Vagina (tissue), 2 donors: Measurements from ENCODE around the gene NKTR. TPM values are rescaled to one million over a fixed set of nuclear protein-coding genes. Genes with fewer than 3 reads are reported as not detected.

Experiments used
- DNase-seq, 2 donors: peaks; one replicate each; pipeline ENCODE4 v3.0.0-alpha.2; 2017; ENCODE audit errors: extremely low spot score in 2 of 2
- H3K27ac ChIP-seq: fragments of 200-600 bp; sonication (generic); one replicate; pipeline ENCODE4 v1.5.1; 2019
- H3K27me3 ChIP-seq: fragments of 200-600 bp; sonication (generic); one replicate; pipeline ENCODE4 v1.5.1; 2019
- H3K36me3 ChIP-seq, 2 donors: fragments of 200-600 bp; sonication (generic); one replicate each; pipeline ENCODE4 v1.5.1; 2017 to 2019
- H3K4me1 ChIP-seq: fragments of 200-600 bp; sonication (generic); one replicate; pipeline ENCODE4 v1.5.1; 2019
- H3K4me3 ChIP-seq, 2 donors: fragments of 200-600 bp; sonication (generic); 1 replicate in 1 of 2; 2 replicates in 1 of 2; pipeline ENCODE4 v1.5.1; 2016 to 2019
- H3K9me3 ChIP-seq: fragments of 200-600 bp; sonication (generic); one replicate; pipeline ENCODE4 v1.5.1; 2019
- POLR2A ChIP-seq, 2 donors: fragments of 450-650 bp; IDR thresholded peaks; one replicate each; pipeline ENCODE4 v1.6.1; 2017; ENCODE audit warnings: antibody characterized with exemption in 2 of 2, mild to moderate bottlenecking in 2 of 2, moderate library complexity in 2 of 2
- POLR2AphosphoS5 ChIP-seq, 2 donors: sonication (generic); formaldehyde crosslinking; IDR thresholded peaks; one replicate each; pipeline ENCODE4 v1.9.0; 2017; ENCODE audit warnings: antibody characterized with exemption in 2 of 2, mild to moderate bottlenecking in 2 of 2, low read depth in 1 of 2; ENCODE audit not compliant: insufficient read depth in 1 of 2
- intact Hi-C: fragments of 100-400 bp; cut with DNase I; formaldehyde crosslinking; loops from one replicate; pipeline ENCODE4 v1.15.1; 2023
- total RNA-seq: library from RNA; depleted of rRNA; stranded (reverse); fragments of >200 nt; gene quantifications from one replicate; pipeline ENCODE4 v1.2.3, GENCODE V29; 2016
- TF ChIP-seq, protein P1 (sequence below), 3 experiments: fragments of 450-650 bp in 2 of 3; fragments of 200-600 bp in 1 of 3; sonication (generic) in 1 of 3; IDR thresholded peaks; one replicate each; pipeline ENCODE4 v1.5.1; 2017 to 2019; ENCODE audit warnings: antibody characterized with exemption in 3 of 3, mild to moderate bottlenecking in 2 of 3, moderate library complexity in 2 of 3

NKTR gene
- total RNA-seq, 1 donor from 2014 or later, result 128 TPM

DNA sequence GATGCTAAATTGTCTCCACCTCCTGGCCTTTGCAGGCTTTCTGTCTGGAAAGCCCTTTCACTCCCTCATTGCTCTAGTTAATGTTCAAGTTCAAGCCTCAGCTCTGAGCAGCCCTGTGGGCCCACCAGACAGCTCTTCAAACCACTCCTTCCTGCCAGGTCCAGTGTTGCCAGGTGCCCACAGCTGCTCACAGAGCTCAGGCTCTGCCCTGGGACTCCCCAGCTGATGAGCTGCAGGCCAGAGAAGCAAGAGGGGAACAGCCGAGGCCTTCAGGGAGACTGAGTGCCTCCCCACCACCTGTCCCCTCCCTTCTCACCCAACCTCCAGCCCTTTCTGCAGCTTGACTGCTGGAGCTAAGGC lies 51.7 kb downstream of the NKTR start:
- H3K27me3 ChIP-seq, result no peaks in the 10 kb centered on the region
- TF ChIP-seq POLR2AphosphoS5 (IDR thresholded peaks at IDR 0.05; ENCODE audit: insufficient read depth in 1 of 2, low read depth in 1 of 2), result no peak
- no peak for TF ChIP-seq POLR2A (IDR thresholded peaks at IDR 0.05)
- TF ChIP-seq, protein P1, sequence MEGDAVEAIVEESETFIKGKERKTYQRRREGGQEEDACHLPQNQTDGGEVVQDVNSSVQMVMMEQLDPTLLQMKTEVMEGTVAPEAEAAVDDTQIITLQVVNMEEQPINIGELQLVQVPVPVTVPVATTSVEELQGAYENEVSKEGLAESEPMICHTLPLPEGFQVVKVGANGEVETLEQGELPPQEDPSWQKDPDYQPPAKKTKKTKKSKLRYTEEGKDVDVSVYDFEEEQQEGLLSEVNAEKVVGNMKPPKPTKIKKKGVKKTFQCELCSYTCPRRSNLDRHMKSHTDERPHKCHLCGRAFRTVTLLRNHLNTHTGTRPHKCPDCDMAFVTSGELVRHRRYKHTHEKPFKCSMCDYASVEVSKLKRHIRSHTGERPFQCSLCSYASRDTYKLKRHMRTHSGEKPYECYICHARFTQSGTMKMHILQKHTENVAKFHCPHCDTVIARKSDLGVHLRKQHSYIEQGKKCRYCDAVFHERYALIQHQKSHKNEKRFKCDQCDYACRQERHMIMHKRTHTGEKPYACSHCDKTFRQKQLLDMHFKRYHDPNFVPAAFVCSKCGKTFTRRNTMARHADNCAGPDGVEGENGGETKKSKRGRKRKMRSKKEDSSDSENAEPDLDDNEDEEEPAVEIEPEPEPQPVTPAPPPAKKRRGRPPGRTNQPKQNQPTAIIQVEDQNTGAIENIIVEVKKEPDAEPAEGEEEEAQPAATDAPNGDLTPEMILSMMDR (IDR thresholded peaks at IDR 0.05), result no peak
- H3K36me3 ChIP-seq, result no peaks in the 10 kb centered on the region
- DNase-seq, result no peak
- H3K9me3 ChIP-seq, result no peaks in the 10 kb centered on the region
- peak overlapping the region; percentile 71 to 98 for H3K4me3 ChIP-seq
- H3K27ac ChIP-seq, result peak overlapping the region; percentile 96
- intact Hi-C loops, result no loop called here
- peaks cover 68% of the 10 kb centered on the region for H3K4me1 ChIP-seq

DNA sequence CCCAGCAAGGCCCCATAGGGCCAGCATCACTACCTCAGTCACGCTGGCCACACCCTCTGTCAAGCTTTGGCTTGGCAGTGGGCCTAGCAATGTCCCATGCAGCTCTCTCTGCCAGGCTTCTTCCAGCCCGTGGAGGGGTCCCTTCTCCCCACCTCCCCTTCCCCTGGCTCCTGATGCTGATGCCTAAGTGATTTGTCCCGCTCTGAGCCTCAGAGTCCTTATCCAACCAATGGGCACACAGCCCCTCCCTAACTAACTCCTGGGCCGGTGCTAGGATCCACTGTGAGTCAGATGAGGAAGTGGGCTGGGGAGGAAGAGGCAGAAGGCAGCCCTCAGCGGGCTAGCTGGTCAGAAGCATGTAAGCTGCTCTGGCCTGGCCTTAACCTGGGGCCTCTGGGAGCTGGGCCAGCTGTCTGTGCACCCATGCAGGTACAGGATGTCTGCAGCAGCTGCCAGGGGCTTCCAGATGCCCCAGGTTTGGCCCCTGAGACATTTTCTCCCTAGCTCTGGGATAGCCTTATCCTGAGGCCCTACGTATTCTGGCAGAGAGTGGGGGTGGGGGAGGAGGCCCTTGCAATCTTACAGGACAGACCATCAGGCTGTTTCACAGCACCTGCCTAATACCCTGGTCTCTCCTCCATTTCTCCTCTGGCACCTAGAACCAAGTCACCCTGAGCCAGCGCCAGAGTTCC lies 52.3 kb downstream of the NKTR start:
- peak in 1 of 2 donors; percentile 91 for DNase-seq
- no peaks in the 10 kb centered on the region for H3K27me3 ChIP-seq
- TF ChIP-seq POLR2A (IDR thresholded peaks at IDR 0.05) (peak in 1 of 2 donors; percentile 79), POLR2AphosphoS5 (IDR thresholded peaks at IDR 0.05; ENCODE audit: insufficient read depth in 1 of 2, low read depth in 1 of 2) (peak in 1 of 2 donors; percentile 94)
- TF ChIP-seq, protein P1 (IDR thresholded peaks at IDR 0.05), result no peak
- intact Hi-C loops, result no loop called here
- peak overlapping the region; percentile 96 for H3K27ac ChIP-seq
- no peaks in the 10 kb centered on the region for H3K9me3 ChIP-seq
- H3K4me1 ChIP-seq, result peaks cover 68% of the 10 kb centered on the region
- no peaks in the 10 kb centered on the region for H3K36me3 ChIP-seq
- peak overlapping the region; percentile 71 to 98 for H3K4me3 ChIP-seq

GRCh38 chr3:42653303-42653559 lies 52.7 kb downstream of the NKTR start:
- peak overlapping the region; percentile 96 for H3K27ac ChIP-seq

DNA sequence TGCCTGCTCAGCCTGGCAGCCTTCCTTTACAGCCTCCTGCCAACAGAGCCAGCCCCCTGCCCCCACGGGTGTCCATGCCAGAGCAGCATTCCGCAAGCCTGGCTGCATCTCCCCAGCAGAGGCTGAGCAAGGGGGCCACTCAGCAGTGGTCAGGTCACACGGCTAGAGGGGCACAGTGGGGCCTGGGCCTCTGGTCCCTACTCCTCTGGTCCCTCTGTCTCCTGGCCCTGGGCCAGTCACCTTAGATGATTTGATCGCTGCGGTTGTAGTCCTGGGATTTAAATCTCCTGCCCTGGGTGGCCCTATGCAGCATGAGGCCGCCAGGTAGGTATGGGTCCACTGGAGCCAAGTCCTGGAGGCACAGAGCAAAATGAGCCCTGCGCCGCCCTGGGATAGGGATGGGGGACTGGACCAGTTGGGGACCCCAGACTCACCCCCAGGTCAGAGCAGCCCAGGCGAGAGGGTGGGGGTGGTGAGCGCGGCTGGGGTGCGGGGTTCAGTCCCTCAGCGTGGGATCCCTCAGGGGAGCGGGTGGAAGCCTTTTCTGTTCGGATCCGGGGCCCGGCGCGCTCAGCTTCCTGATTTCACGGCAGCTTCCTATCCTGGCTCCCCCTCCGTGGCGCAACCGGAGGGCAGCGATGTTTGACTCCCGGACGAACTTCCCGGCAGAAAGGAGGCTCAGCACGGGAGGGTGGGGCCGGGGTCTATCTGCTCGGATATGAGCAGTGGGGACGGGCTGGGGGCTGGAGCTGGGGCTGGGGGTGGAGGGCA lies 53.3 kb downstream of the NKTR start, which contains the start of gene ZBTB47:
Gene ZBTB47 (plus strand): TSS at position 138 of the 771 bp plus-strand sequence. CDS start 4,659 bp downstream, outside the sequence.
- Histone ChIP-seq H3K9me3 (no peaks in the 10 kb centered on the region), H3K36me3 (peaks cover 0 to 6% of the 10 kb centered on the region in 2 donors), H3K27me3 (no peaks in the 10 kb centered on the region), H3K4me1 (peaks cover 69% of the 10 kb centered on the region), H3K4me3 (peak within 1 kb of the TSS; percentile 71 to 98), H3K27ac (peak within 1 kb of the TSS; percentile 96)
- peak in 1 of 2 donors; percentile 29 for TF ChIP-seq POLR2AphosphoS5 (IDR thresholded peaks at IDR 0.05; ENCODE audit: insufficient read depth in 1 of 2, low read depth in 1 of 2)
- TF ChIP-seq, protein P1 (IDR thresholded peaks at IDR 0.05), result no peak
- DNase-seq, result peak in 1 of 2 donors; percentile 89
- intact Hi-C loops, result loop anchor here (2.0 kb wide), 1 partner anchor 63 kb away; the partner anchor contains the start of gene SS18L2

More at GRCh38 chr3:42653303-42653559, 52.7 kb downstream of the NKTR start:
- Histone ChIP-seq H3K36me3 (peaks cover 0 to under 1% of the 10 kb centered on the region in 2 donors), H3K9me3 (no peaks in the 10 kb centered on the region), H3K4me1 (peaks cover 64% of the 10 kb centered on the region), H3K4me3 (peak overlapping the region; percentile 71 to 98), H3K27me3 (no peaks in the 10 kb centered on the region)
- intact Hi-C loops, result no loop called here
- peak in 1 of 2 donors; percentile 89 for DNase-seq
- no peak for TF ChIP-seq POLR2A (IDR thresholded peaks at IDR 0.05)

DNA sequence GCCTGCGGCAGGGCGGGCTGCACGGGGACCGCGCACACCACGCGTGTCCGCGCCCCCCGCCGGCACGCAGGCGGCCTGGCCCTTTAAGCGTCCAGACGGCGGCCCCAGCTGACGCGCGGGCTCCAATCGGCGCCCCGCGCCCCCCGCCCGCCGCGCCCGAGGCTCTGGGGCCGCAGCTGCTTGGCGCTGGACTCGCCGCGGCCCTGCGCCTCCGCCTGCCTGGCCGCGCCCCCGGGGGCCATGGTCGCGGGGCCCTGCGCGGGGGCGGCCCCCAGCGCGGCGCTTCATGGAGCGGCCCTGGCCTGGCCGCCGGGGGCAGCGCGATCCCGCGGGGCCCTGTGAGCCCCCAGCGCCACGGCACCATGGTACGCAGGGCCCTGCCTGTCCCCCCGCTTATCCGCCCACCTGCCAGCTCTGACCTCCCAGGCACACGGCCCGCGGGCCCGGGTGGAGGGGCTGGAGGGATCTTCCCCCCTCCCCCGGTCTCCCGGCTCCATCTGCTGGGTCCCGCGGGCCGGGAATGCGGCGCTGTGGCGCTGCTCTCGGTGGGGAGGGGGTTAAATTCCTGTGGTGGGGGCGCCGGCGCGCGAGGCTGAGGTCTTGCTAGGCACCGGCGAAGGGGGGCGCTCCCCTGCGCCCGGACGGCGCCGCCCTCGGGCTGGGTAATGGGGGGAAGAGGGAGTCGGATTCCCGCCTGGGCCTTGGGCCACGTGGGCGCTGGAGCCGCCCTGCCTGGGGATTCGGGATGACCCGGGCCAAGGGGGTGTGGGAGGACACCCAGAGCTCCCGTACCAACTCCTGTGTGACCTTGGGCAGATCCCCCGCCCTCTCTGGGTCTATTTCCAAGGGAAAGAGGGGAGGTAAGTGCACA lies 54.1 kb downstream of the NKTR start:
- TF ChIP-seq POLR2AphosphoS5 (IDR thresholded peaks at IDR 0.05; ENCODE audit: insufficient read depth in 1 of 2, low read depth in 1 of 2) (peak in 1 of 2 donors; percentile 64), POLR2A (IDR thresholded peaks at IDR 0.05) (peak in 1 of 2 donors; percentile 53)
- TF ChIP-seq, protein P1 (IDR thresholded peaks at IDR 0.05), result no peak
- peak in 1 of 2 donors; percentile 87 for DNase-seq
- Histone ChIP-seq H3K27ac (peak overlapping the region; percentile 96), H3K36me3 (peaks cover 0 to 7% of the 10 kb centered on the region in 2 donors), H3K27me3 (no peaks in the 10 kb centered on the region), H3K4me3 (peak overlapping the region; percentile 71 to 98), H3K4me1 (peaks cover 71% of the 10 kb centered on the region), H3K9me3 (no peaks in the 10 kb centered on the region)
- intact Hi-C loops, result loop anchor here (2.0 kb wide), 1 partner anchor 64 kb away; the partner anchor contains the start of gene SS18L2
